ENCODE data around the gene FBXW8.

- TF ChIP-seq, protein P1, sequence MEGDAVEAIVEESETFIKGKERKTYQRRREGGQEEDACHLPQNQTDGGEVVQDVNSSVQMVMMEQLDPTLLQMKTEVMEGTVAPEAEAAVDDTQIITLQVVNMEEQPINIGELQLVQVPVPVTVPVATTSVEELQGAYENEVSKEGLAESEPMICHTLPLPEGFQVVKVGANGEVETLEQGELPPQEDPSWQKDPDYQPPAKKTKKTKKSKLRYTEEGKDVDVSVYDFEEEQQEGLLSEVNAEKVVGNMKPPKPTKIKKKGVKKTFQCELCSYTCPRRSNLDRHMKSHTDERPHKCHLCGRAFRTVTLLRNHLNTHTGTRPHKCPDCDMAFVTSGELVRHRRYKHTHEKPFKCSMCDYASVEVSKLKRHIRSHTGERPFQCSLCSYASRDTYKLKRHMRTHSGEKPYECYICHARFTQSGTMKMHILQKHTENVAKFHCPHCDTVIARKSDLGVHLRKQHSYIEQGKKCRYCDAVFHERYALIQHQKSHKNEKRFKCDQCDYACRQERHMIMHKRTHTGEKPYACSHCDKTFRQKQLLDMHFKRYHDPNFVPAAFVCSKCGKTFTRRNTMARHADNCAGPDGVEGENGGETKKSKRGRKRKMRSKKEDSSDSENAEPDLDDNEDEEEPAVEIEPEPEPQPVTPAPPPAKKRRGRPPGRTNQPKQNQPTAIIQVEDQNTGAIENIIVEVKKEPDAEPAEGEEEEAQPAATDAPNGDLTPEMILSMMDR (IDR thresholded peaks at IDR 0.05 in 4 of 5, conservative IDR thresholded peaks at IDR 0.05 in 1 of 5): no peak
- no peak for TF ChIP-seq POLR2A (IDR thresholded peaks at IDR 0.05)
These were observed 80.5 kb downstream of the FBXW8 start for GRCh38 chr12:116990971-116991966.
